Heart right ventricle (tissue), 16 donors: ENCODE results near the gene TCF12. TPM values are rescaled to one million over a fixed set of nuclear protein-coding genes. Genes with fewer than 3 reads are reported as not detected.
A peak's percentile ranks its signal among the peaks of the same experiment; 100 is the strongest.

Experiments
- ATAC-seq, 8 donors: fragments of 200-7000 bp; cut with Tn5 transposase; one replicate each; pipeline ENCODE4 v1.9.1; 2020; ENCODE audit warnings: mild to moderate bottlenecking in 8 of 8, moderate library complexity in 8 of 8, moderate number of reproducible peaks in 1 of 8
- DNase-seq, 2 donors: peaks; one replicate each; pipeline ENCODE4 v3.0.0-alpha.2; 2020
- H3K27ac ChIP-seq, 10 donors: fragments of 200-600 bp; sonication (generic) in 2 of 10; one replicate each; pipeline versions ENCODE4 v1.5.0 to v1.8.0; 2020 to 2022; ENCODE audit warnings: mild to moderate bottlenecking in 3 of 10
- H3K27me3 ChIP-seq, 7 donors: fragments of 200-600 bp; one replicate each; pipeline ENCODE4 v1.8.0; 2021 to 2022; ENCODE audit warnings: mild to moderate bottlenecking in 2 of 7
- H3K36me3 ChIP-seq, 9 donors: fragments of 200-600 bp; sonication (generic) in 1 of 9; one replicate each; pipeline versions ENCODE4 v1.5.0 to v1.8.0; 2020 to 2022; ENCODE audit warnings: mild to moderate bottlenecking in 2 of 9
- H3K4me1 ChIP-seq, 9 donors: fragments of 200-600 bp; sonication (generic) in 1 of 9; one replicate each; pipeline versions ENCODE4 v1.5.0 to v1.8.0; 2020 to 2022; ENCODE audit warnings: mild to moderate bottlenecking in 4 of 9
- H3K4me3 ChIP-seq, 10 donors: fragments of 200-600 bp; sonication (generic) in 2 of 10; one replicate each; pipeline versions ENCODE4 v1.5.0 to v1.8.0; 2020 to 2022; ENCODE audit warnings: mild to moderate bottlenecking in 7 of 10, moderate library complexity in 2 of 10
- H3K9me3 ChIP-seq, 11 donors: fragments of 200-600 bp in 10 of 11; sonication (generic) in 2 of 11; one replicate each; pipeline versions ENCODE4 v1.5.0 to v1.8.0; 2013 to 2022; ENCODE audit warnings: mild to moderate bottlenecking in 2 of 11, control low read depth in 1 of 11, moderate library complexity in 1 of 11
- WGBS, 2 donors: extraction: QIAGEN DNeasy Blood & Tissue Kit; methylation state at CpG; one replicate each; pipeline ENCODE4 v1.1.7; 2013; ENCODE audit warnings: inconsistent platforms in 1 of 2; 5-methylcytosine and 5-hydroxymethylcytosine counted together
- intact Hi-C, 10 donors: fragments of 100-400 bp; cut with DNase I; formaldehyde crosslinking; loops; one replicate each; pipeline versions ENCODE4 v1.11.1 to v1.14.2; 2022
- polyA plus RNA-seq, 2 donors: library from polyadenylated mRNA; stranded (reverse); fragments of 200-250 nt; gene quantifications; one replicate each; pipeline ENCODE4 v1.2.3, GENCODE V29; 2013
- total RNA-seq, 10 donors: library from RNA; stranded (reverse); fragmentation: NEBNext Ultra II Directional in 3 of 10; extraction: Animal tissue kit (Norgen Biotek cat#: 25700) in 3 of 10; gene quantifications; one replicate each; pipeline versions ENCODE4 v1.2.1 to v1.2.4, GENCODE V29; 2021 to 2023
- TF ChIP-seq, protein P1 (sequence below), 9 donors: fragments of 200-600 bp; sonication (generic) in 2 of 9; IDR thresholded peaks; one replicate each; pipeline versions ENCODE4 v1.5.0 to v1.8.0; 2021 to 2022; ENCODE audit warnings: antibody characterized with exemption in 9 of 9, mild to moderate bottlenecking in 5 of 9, moderate library complexity in 1 of 9
- donor health status: Arrhythmogenic right ventricular cardiomyopathy.
- donor health status: ischemic (EF 13 %, LVEDD 7.1; RV severe dilation, severe dysfunction).
- donor health status: healthy with polysubstance abuse.
- donor health status: DM: no; HTN: yes; CAD: no.
- donor health status: DM: no; HTN: no; CAD: no.
- donor health status: ischemic (EF 25% LVEDD 6.9; RV normal size, moderate dysfunction).
- donor health status: ischemic (EF 25% LVEDD 5.7; RV mildly dilated, moderate dysfunction).
- donor health status: healthy.
- donor health status: DM: yes; HTN: yes; CAD: no.
- donor health status: Ischemic cardiomyopathy.
- donor health status: ischemic (EF 35%, LVEDD 5.7; RV mildly dilated, moderate dysfunction).
- donor health status: nonischemic (EF 11% LVEDD 7.7; RV severe dilation, severe dysfunction).
- donor health status: DM: yes; HTN: yes; CAD: no.
- donor health status: PGD.
- donor health status: ischemic (EF 29% LVEDD 5.4; RV normal size, mild dysfunction).
- donor health status: nonischemic (EF 23%, LVEDD 6.1; RV moderate dilation, normal function).

Gene TCF12
- total and polyA plus RNA-seq, 12 donors = 8.7 to 55.7 (median 38.4) TPM

DNA sequence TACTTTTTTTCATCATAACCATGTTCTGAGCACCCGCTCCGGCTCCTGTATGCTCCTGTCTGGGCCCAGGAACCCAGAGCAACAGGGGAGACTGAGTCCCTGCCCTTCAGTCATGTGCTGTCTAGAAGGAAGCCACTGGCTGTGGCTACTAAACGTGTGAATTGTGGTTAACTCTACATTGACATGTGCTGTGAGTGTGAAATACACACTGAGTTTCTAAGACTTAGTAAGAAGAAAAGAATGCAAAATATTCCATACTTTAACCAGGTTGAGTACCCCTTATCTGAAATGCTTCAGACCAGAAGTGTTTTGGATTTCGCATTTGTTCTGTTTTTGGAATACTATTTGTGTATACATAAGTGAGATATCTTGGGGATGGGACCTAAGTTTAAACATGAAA, 415.0 kb downstream of the TCF12 start:
- H3K9me3 ChIP-seq = no peaks in the 10 kb centered on the region
- 82 to 85% methylated on average over 4 of the region's 4 CpGs for WGBS, 2 donors

DNA sequence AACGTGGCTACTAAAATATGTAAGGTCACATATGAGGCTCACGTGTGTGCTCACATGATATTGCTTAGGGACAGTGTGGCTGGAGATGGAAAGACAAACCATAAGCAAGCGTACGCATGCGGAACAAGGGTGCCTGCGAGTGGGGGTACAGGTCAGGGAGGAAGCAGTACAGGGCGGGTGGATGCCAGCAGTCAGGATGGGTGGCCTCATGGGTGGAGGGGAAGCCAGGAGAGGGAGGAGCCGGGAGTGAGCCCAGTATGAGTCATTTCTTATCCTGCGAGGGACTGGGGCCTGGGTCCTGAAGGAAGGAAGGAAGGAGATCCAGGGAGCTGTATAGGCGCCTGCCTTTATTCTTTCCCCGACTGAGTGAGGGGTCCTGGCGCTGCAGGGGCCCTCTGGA, 415.8 kb downstream of the TCF12 start:
- intact Hi-C loops = no loop called here
- 63 to 73% methylated on average over 12 of the region's 12 CpGs for WGBS, 2 donors
- H3K4me3 ChIP-seq = no peak overlapping the region
- peaks cover 0 to 41% (median 20%) of the 10 kb centered on the region in 9 donors for H3K4me1 ChIP-seq
- no peaks in the 10 kb centered on the region for H3K9me3 ChIP-seq
- ATAC-seq = peak in 7 of 8 donors; percentile 14 to 54 (median 39)
- no peak for DNase-seq
- H3K27me3 ChIP-seq = no peaks in the 10 kb centered on the region
- H3K27ac ChIP-seq = no peak overlapping the region
- TF ChIP-seq, protein P1, sequence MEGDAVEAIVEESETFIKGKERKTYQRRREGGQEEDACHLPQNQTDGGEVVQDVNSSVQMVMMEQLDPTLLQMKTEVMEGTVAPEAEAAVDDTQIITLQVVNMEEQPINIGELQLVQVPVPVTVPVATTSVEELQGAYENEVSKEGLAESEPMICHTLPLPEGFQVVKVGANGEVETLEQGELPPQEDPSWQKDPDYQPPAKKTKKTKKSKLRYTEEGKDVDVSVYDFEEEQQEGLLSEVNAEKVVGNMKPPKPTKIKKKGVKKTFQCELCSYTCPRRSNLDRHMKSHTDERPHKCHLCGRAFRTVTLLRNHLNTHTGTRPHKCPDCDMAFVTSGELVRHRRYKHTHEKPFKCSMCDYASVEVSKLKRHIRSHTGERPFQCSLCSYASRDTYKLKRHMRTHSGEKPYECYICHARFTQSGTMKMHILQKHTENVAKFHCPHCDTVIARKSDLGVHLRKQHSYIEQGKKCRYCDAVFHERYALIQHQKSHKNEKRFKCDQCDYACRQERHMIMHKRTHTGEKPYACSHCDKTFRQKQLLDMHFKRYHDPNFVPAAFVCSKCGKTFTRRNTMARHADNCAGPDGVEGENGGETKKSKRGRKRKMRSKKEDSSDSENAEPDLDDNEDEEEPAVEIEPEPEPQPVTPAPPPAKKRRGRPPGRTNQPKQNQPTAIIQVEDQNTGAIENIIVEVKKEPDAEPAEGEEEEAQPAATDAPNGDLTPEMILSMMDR (IDR thresholded peaks at IDR 0.05) = no peak
- H3K36me3 ChIP-seq = no peaks in the 10 kb centered on the region

More for the DNA sequence above, 415.0 kb downstream of the TCF12 start:
- no peaks in the 10 kb centered on the region for H3K36me3 ChIP-seq
- no peak overlapping the region for H3K27ac ChIP-seq
- no peak for DNase-seq
- intact Hi-C loops = no loop called here
- H3K4me3 ChIP-seq = no peak overlapping the region
- H3K27me3 ChIP-seq = no peaks in the 10 kb centered on the region
- TF ChIP-seq, protein P1 (IDR thresholded peaks at IDR 0.05) = no peak
- no peak for ATAC-seq
- peaks cover 0 to 37% (median 18%) of the 10 kb centered on the region in 9 donors for H3K4me1 ChIP-seq

DNA sequence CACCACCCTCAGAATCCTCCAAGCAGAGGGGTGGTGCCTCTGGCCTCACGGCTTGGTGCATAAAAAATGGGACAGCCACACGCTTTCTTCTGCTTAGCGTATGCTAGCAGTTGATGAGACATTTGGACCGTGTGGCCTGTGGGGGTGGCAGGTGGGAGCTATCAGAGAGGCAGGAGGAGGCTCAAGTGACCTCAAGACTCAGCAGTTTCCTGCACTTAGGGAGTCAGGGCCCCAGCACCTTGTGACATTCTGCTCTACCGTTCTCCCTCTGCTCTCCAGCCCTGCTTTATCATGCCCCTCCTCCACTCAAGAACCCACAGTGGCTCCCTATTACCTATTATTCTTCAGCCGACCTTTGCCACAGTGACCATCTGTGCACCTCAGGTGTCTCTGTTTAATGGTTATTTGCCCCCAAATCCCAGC, 416.9 kb downstream of the TCF12 start:
- TF ChIP-seq, protein P1 (IDR thresholded peaks at IDR 0.05) = no peak
- Histone ChIP-seq H3K27me3 (no peaks in the 10 kb centered on the region), H3K27ac (no peak overlapping the region), H3K9me3 (no peaks in the 10 kb centered on the region), H3K36me3 (no peaks in the 10 kb centered on the region), H3K4me1 (peaks cover 0 to 43% (median 20%) of the 10 kb centered on the region in 9 donors), H3K4me3 (no peak overlapping the region)
- no peak for ATAC-seq
- no peak for DNase-seq
- intact Hi-C loops = no loop called here
- WGBS, 2 donors = 73 to 80% methylated on average over 6 of the region's 6 CpGs

DNA sequence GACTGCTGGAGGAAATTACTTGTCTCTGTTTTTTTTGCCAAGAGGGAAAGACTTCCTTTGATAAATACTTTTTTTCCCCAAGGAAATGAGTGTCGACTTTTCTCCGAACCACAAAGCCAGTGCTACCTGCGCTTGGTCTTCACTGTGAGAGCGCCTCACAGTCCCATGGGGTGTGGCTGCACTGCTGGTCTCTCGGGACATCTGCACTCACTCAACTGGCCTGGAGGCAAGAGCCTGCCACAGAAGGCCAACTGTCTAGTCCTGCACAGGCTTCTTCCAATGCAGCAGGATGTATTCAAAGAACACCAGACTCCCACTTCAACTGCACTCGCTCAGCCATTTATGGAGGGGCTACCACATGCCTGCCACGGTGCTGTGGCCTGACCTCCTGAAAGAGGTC, 417.3 kb downstream of the TCF12 start:
- 54 to 62% methylated on average over 7 of the region's 7 CpGs for WGBS, 2 donors
- TF ChIP-seq, protein P1 (IDR thresholded peaks at IDR 0.05) = no peak
- no peaks in the 10 kb centered on the region for H3K9me3 ChIP-seq
- intact Hi-C loops = no loop called here
- H3K36me3 ChIP-seq = no peaks in the 10 kb centered on the region
- no peaks in the 10 kb centered on the region for H3K27me3 ChIP-seq
- H3K27ac ChIP-seq = no peak overlapping the region
- no peak overlapping the region for H3K4me3 ChIP-seq
- ATAC-seq = no peak
- no peak for DNase-seq
- peaks cover 0 to 47% (median 20%) of the 10 kb centered on the region in 9 donors for H3K4me1 ChIP-seq
